Head of caudate nucleus (tissue), 42 donors: Measurements from ENCODE around the gene CDKL2.
"Not testable (repeated sequence)": the region's sequence is repeated elsewhere in the genome, so short reads cannot be mapped to it uniquely, and the experiment has no call there.

Experiments used
- DNase-seq, 42 donors: peaks; one replicate each; pipeline versions ENCODE4 v3.0.0 to v3.0.0-alpha.2; 2020 to 2021; ENCODE audit warnings: mixed read lengths in 7 of 42
- intact Hi-C: fragments of 100-400 bp; cut with DNase I; formaldehyde crosslinking; loops from one replicate; pipeline ENCODE4 v1.15.0; 2022

Gene CDKL2

GRCh38 chr4:75566911-75567310 is 63.4 kb downstream of the CDKL2 start:
- intact Hi-C loops: no loop called here
- no peak for DNase-seq

GRCh38 chr4:75565481-75565880 is 64.8 kb downstream of the CDKL2 start:
- DNase-seq: no peak
- intact Hi-C loops: no loop called here

- intact Hi-C loops: no loop called here
- DNase-seq: no peak
Observed at GRCh38 chr4:75564023-75564422, 66.3 kb downstream of the CDKL2 start.

GRCh38 chr4:75561789-75562188 is 68.5 kb downstream of the CDKL2 start:
- DNase-seq: no peak
- intact Hi-C loops: no loop called here

GRCh38 chr4:75557696-75558095 is 72.6 kb downstream of the CDKL2 start:
- DNase-seq: peak in 4 of 42 donors; percentile 12 to 45 (median 38)
- intact Hi-C loops: no loop called here

GRCh38 chr4:75555294-75556164 is 74.8 kb downstream of the CDKL2 start, which contains the start of gene ODAPH:
TSS of gene ODAPH (plus strand) at chr4:75556066. CDS start at chr4:75556083, 17 bp downstream.
- DNase-seq: no peak

GRCh38 chr4:75552452-75552851 is 77.9 kb downstream of the CDKL2 start:
- intact Hi-C loops: no loop called here
- DNase-seq: no peak

More at GRCh38 chr4:75555294-75556164, 74.8 kb downstream of the CDKL2 start, which contains the start of gene ODAPH:
- intact Hi-C loops: no loop called here

- no peak for DNase-seq
- intact Hi-C loops: no loop called here
Observed at GRCh38 chr4:75549019-75549418, 81.3 kb downstream of the CDKL2 start.

GRCh38 chr4:75547647-75548387 is 82.5 kb downstream of the CDKL2 start:
- peak in 23 of 42 donors; percentile 6 to 66 (median 38) for DNase-seq
- intact Hi-C loops: no loop called here

GRCh38 chr4:75545526-75545925 is 84.8 kb downstream of the CDKL2 start:
- intact Hi-C loops: no loop called here
- no peak for DNase-seq

- no peak for DNase-seq
- intact Hi-C loops: no loop called here
Observed at GRCh38 chr4:75544870-75545269, 85.5 kb downstream of the CDKL2 start.

GRCh38 chr4:75544220-75544619 is 86.1 kb downstream of the CDKL2 start:
- DNase-seq, intact Hi-C loops: not testable (repeated sequence)

- no peak for DNase-seq
- intact Hi-C loops: no loop called here
Observed at GRCh38 chr4:75542824-75543223, 87.5 kb downstream of the CDKL2 start.

GRCh38 chr4:75537308-75537707 is 93.0 kb downstream of the CDKL2 start:
- intact Hi-C loops, DNase-seq: not testable (repeated sequence)

GRCh38 chr4:75533926-75534325 is 96.4 kb downstream of the CDKL2 start:
- intact Hi-C loops, DNase-seq: not testable (repeated sequence)

GRCh38 chr4:75533339-75533887 is 96.9 kb downstream of the CDKL2 start:
- DNase-seq, intact Hi-C loops: not testable (repeated sequence)

GRCh38 chr4:75531536-75532143 is 98.7 kb downstream of the CDKL2 start:
- intact Hi-C loops, DNase-seq: not testable (repeated sequence)

GRCh38 chr4:75530556-75531322 is 99.6 kb downstream of the CDKL2 start:
- intact Hi-C loops: no loop called here
- DNase-seq: no peak
